ENCODE data around the gene CDH1.

CDH1 gene

GRCh38 chr16:68859828-68860227 is 122.7 kb downstream of the CDH1 start:
- no peak for DNase-seq

- DNase-seq: no peak
Measured at GRCh38 chr16:68860978-68861892, 124.1 kb downstream of the CDH1 start.

- DNase-seq: no peak
Measured at GRCh38 chr16:68866933-68867332, 129.8 kb downstream of the CDH1 start.

DNA sequence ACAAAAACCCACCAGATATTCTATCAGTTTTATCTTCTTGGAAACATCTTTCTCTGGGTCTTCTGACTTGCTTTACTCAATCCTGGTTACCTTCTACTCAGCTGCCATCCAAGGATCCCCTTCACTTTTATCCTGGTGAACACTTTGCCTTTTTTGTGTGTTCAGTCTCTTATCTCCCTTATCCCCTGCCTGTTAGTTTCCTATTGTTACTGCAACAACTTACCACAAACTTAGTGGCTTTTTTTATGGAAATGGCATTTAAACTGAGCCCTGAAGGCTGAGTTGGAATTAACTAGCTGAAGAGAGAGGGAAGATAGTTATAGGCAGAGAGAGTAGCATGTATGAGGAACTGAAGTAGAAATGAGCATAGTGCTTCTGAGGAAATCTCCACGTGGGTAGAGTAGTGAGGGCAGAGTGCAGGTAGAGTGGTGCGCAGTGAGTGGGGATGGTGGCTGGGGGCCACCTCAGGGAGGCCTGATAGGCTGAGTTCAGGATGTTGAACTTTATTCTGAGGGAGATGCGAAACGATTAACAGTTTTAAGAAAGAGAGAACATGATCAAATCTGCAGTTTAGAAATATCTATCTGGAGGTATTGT is 132.5 kb downstream of the CDH1 start:
- DNase-seq: no peak

DNA sequence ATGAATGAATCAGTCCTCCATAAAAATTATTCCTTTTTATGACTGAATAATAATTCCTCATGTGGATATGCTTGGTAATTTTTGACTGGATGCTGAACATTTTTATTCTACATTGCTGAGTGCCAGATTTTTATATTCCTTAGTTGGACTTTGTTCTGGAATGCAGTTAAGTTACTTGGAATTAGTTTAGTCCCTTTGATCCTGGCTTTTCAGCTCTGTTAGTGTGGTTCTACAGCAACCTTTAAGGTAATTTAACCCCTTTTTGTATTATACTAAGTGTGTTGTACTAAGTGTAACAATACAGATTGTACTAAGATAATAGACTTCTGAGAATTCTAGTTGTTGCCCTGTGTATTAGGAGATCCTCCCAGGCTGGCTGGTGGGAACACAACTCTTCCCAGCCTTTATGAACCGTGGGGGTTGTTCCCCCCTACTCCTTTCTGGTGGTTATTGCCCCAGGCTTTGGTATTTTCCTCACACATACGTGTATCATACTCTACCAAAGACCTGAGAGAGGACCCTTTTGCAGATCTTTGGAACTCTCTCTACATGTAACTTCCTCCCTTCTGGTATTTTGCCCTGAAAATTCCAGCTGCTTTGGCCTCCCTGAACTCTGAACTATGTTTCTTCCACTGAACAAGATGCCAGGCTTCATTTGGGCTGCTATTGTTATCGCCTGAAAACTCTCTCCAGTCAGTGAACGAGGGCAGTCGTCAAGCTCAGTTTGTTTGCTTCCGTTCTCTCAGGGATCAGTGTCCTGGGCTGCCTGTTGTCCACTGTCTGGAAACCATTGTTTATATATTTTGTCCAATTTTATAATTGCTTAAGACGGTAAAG is 136.8 kb downstream of the CDH1 start:
- no peak for DNase-seq

GRCh38 chr16:68875871-68876270 is 138.8 kb downstream of the CDH1 start:
- no peak for DNase-seq

DNA sequence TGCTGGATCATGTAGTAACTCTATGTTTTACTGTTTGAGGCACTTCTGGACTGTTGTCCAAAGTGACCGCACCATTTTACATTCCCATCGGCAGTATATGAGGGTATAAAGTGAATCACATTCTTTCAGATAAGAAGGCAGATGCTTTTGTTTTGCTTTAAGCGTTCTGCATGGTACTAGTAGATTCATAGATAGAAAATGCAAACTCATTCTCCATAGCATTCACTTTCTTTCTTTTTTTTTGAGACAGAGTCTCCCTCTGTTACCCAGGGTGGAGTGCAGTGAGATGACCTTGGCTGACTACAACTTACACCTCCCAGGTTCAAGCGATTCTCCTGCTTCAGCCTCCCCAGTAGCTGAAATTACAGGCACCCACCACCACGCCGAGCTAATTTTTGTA is 146.6 kb downstream of the CDH1 start:
- DNase-seq: no peak

DNA sequence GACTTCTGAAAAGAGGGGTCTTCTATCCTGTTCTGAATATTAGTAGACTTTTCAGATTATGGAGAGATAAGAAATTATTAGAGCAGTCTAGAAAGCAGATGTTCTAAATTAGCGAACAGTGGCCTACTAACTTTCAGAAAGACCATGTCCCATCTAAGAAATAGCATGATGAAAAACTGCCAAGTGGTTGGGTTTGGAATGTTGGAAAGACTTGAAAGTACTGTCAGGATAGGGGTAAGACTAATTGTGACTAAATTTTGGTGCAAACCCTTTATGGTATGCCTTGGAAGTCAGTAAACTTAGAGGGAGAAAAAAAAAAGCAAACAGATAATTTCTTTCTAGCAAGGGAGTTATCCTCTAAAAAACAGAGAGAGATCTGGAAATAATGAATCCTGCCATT is 147.3 kb downstream of the CDH1 start:
- no peak for DNase-seq
